T-helper 2 cell treated with Interferon-gamma antibody and Interleukin-4, amounts not matched to agents 5 μg/mL and 100 μg/mL, for 36 hours (primary cell): ENCODE data around the gene EIPR1.
"Not testable (repeated sequence)": the region's sequence is repeated elsewhere in the genome, so short reads cannot be mapped to it uniquely, and the experiment has no call there.

Experiments
- DNase-seq: peaks from one replicate; pipeline ENCODE4 v3.0.0; 2021; ENCODE audit warnings: low spot score
- H3K27ac Mint-ChIP-seq: one replicate; pipeline ENCODE4 v1.8.0; 2021; ENCODE audit warnings: mild to moderate bottlenecking, mixed read lengths
- H3K27me3 Mint-ChIP-seq: one replicate; pipeline ENCODE4 v1.8.0; 2021; ENCODE audit warnings: low read depth, mixed read lengths
- H3K36me3 Mint-ChIP-seq: one replicate; pipeline ENCODE4 v1.8.0; 2021; ENCODE audit warnings: low read depth, mixed read lengths
- H3K4me1 Mint-ChIP-seq: one replicate; pipeline ENCODE4 v1.8.0; 2021; ENCODE audit warnings: low read depth, mixed read lengths
- H3K4me3 Mint-ChIP-seq: one replicate; pipeline ENCODE4 v1.8.0; 2022; ENCODE audit warnings: mild to moderate bottlenecking, moderate library complexity, mixed read lengths
- H3K9me3 Mint-ChIP-seq: one replicate; pipeline ENCODE4 v1.8.0; 2021; ENCODE audit warnings: mixed read lengths

The EIPR1 gene

GRCh38 chr2:3294069-3294468 lies 83.5 kb downstream of the EIPR1 start:
- Mint-ChIP-seq H3K4me1 (peaks cover under 1% of the 10 kb centered on the region), H3K36me3 (peaks cover 6% of the 10 kb centered on the region), H3K4me3 (no peak overlapping the region), H3K27me3 (no peaks in the 10 kb centered on the region), H3K27ac (no peak overlapping the region), H3K9me3 (peaks cover 3% of the 10 kb centered on the region)
- DNase-seq: no peak

- Mint-ChIP-seq H3K27ac (no peak overlapping the region), H3K9me3 (peaks cover 3% of the 10 kb centered on the region), H3K27me3 (no peaks in the 10 kb centered on the region), H3K4me1 (peaks cover 1% of the 10 kb centered on the region), H3K36me3 (peaks cover 5% of the 10 kb centered on the region), H3K4me3 (no peak overlapping the region)
- DNase-seq: no peak
These were observed 84.4 kb downstream of the EIPR1 start for GRCh38 chr2:3293221-3293620.

GRCh38 chr2:3292416-3292815 lies 85.2 kb downstream of the EIPR1 start:
- H3K4me1 Mint-ChIP-seq: peaks cover 1% of the 10 kb centered on the region
- no peak overlapping the region for H3K4me3 Mint-ChIP-seq
- H3K36me3 Mint-ChIP-seq: peaks cover 7% of the 10 kb centered on the region
- no peak for DNase-seq
- peaks cover 6% of the 10 kb centered on the region for H3K9me3 Mint-ChIP-seq
- no peak overlapping the region for H3K27ac Mint-ChIP-seq
- H3K27me3 Mint-ChIP-seq: no peaks in the 10 kb centered on the region

- Mint-ChIP-seq H3K27me3 (no peaks in the 10 kb centered on the region), H3K4me1 (peaks cover 1% of the 10 kb centered on the region), H3K4me3 (no peak overlapping the region), H3K27ac (no peak overlapping the region), H3K36me3 (peaks cover 11% of the 10 kb centered on the region), H3K9me3 (peaks cover 8% of the 10 kb centered on the region)
- DNase-seq: no peak
These were observed 85.9 kb downstream of the EIPR1 start for GRCh38 chr2:3291750-3292149.

GRCh38 chr2:3291113-3291512 lies 86.5 kb downstream of the EIPR1 start:
- peaks cover 8% of the 10 kb centered on the region for H3K9me3 Mint-ChIP-seq
- no peaks in the 10 kb centered on the region for H3K27me3 Mint-ChIP-seq
- H3K4me1 Mint-ChIP-seq: peaks cover 1% of the 10 kb centered on the region
- DNase-seq: no peak
- H3K36me3 Mint-ChIP-seq: peaks cover 11% of the 10 kb centered on the region
- no peak overlapping the region for H3K4me3 Mint-ChIP-seq
- no peak overlapping the region for H3K27ac Mint-ChIP-seq

- H3K36me3 Mint-ChIP-seq: peaks cover 11% of the 10 kb centered on the region
- DNase-seq: no peak
- no peak overlapping the region for H3K4me3 Mint-ChIP-seq
- no peaks in the 10 kb centered on the region for H3K27me3 Mint-ChIP-seq
- no peak overlapping the region for H3K27ac Mint-ChIP-seq
- H3K9me3 Mint-ChIP-seq: peaks cover 8% of the 10 kb centered on the region
- H3K4me1 Mint-ChIP-seq: peaks cover 1% of the 10 kb centered on the region
These were observed 87.0 kb downstream of the EIPR1 start for GRCh38 chr2:3290655-3291054.

- no peak overlapping the region for H3K27ac Mint-ChIP-seq
- no peak overlapping the region for H3K4me3 Mint-ChIP-seq
- DNase-seq: no peak
- H3K4me1 Mint-ChIP-seq: peaks cover 1% of the 10 kb centered on the region
- peaks cover 8% of the 10 kb centered on the region for H3K9me3 Mint-ChIP-seq
- H3K36me3 Mint-ChIP-seq: peaks cover 11% of the 10 kb centered on the region
- H3K27me3 Mint-ChIP-seq: no peaks in the 10 kb centered on the region
These were observed 87.6 kb downstream of the EIPR1 start for GRCh38 chr2:3289971-3290370.

- Mint-ChIP-seq H3K4me3 (no peak overlapping the region), H3K36me3 (peaks cover 11% of the 10 kb centered on the region), H3K4me1 (peaks cover 1% of the 10 kb centered on the region), H3K27ac (no peak overlapping the region), H3K27me3 (no peaks in the 10 kb centered on the region), H3K9me3 (peaks cover 8% of the 10 kb centered on the region)
- DNase-seq: no peak
These were observed 88.1 kb downstream of the EIPR1 start for GRCh38 chr2:3289526-3289925.

- Mint-ChIP-seq H3K36me3 (peaks cover 11% of the 10 kb centered on the region), H3K27ac (no peak overlapping the region), H3K4me1 (peaks cover 1% of the 10 kb centered on the region), H3K27me3 (no peaks in the 10 kb centered on the region), H3K4me3 (no peak overlapping the region), H3K9me3 (peaks cover 8% of the 10 kb centered on the region)
- no peak for DNase-seq
These were observed 88.5 kb downstream of the EIPR1 start for GRCh38 chr2:3289171-3289515.

GRCh38 chr2:3288470-3289170 lies 89.0 kb downstream of the EIPR1 start:
- Mint-ChIP-seq H3K27me3 (no peaks in the 10 kb centered on the region), H3K36me3 (peaks cover 11% of the 10 kb centered on the region)

GRCh38 chr2:3287896-3288295 lies 89.7 kb downstream of the EIPR1 start:
- peaks cover 8% of the 10 kb centered on the region for H3K9me3 Mint-ChIP-seq
- no peaks in the 10 kb centered on the region for H3K27me3 Mint-ChIP-seq
- no peak overlapping the region for H3K4me3 Mint-ChIP-seq
- no peak for DNase-seq
- no peak overlapping the region for H3K27ac Mint-ChIP-seq
- H3K36me3 Mint-ChIP-seq: peaks cover 11% of the 10 kb centered on the region
- peaks cover 1% of the 10 kb centered on the region for H3K4me1 Mint-ChIP-seq

More at GRCh38 chr2:3288470-3289170, 89.0 kb downstream of the EIPR1 start:
- peaks cover 1% of the 10 kb centered on the region for H3K4me1 Mint-ChIP-seq
- H3K9me3 Mint-ChIP-seq: peaks cover 8% of the 10 kb centered on the region
- DNase-seq: no peak
- no peak overlapping the region for H3K27ac Mint-ChIP-seq
- H3K4me3 Mint-ChIP-seq: no peak overlapping the region

- not testable (repeated sequence) for H3K27ac Mint-ChIP-seq, H3K4me3 Mint-ChIP-seq, H3K9me3 Mint-ChIP-seq, H3K27me3 Mint-ChIP-seq, DNase-seq, H3K4me1 Mint-ChIP-seq
- H3K36me3 Mint-ChIP-seq: peaks cover 11% of the 10 kb centered on the region
These were observed 91.0 kb downstream of the EIPR1 start for GRCh38 chr2:3286646-3287036.

GRCh38 chr2:3285901-3286645 lies 91.5 kb downstream of the EIPR1 start:
- H3K4me3 Mint-ChIP-seq: no peak overlapping the region
- no peaks in the 10 kb centered on the region for H3K27me3 Mint-ChIP-seq
- peaks cover 1% of the 10 kb centered on the region for H3K4me1 Mint-ChIP-seq
- DNase-seq: no peak
- H3K36me3 Mint-ChIP-seq: peaks cover 11% of the 10 kb centered on the region
- H3K27ac Mint-ChIP-seq: no peak overlapping the region
- H3K9me3 Mint-ChIP-seq: peaks cover 8% of the 10 kb centered on the region

- no peak for DNase-seq
- H3K36me3 Mint-ChIP-seq: peaks cover 9% of the 10 kb centered on the region
- H3K4me1 Mint-ChIP-seq: peaks cover 1% of the 10 kb centered on the region
- peaks cover 8% of the 10 kb centered on the region for H3K9me3 Mint-ChIP-seq
- H3K4me3 Mint-ChIP-seq: no peak overlapping the region
- no peaks in the 10 kb centered on the region for H3K27me3 Mint-ChIP-seq
- no peak overlapping the region for H3K27ac Mint-ChIP-seq
These were observed 92.7 kb downstream of the EIPR1 start for GRCh38 chr2:3284657-3285630.
